Upper lobe of left lung (tissue), 4 donors: ENCODE measurements around the gene ITPK1.

Experiments used
- CTCF ChIP-seq, 6 experiments: fragments of 450-650 bp in 4 of 6; fragments of 200-600 bp in 2 of 6; sonication (generic) in 2 of 6; IDR thresholded peaks; one replicate each; pipeline ENCODE4 v1.5.1; 2016 to 2019; ENCODE audit warnings: antibody characterized with exemption in 6 of 6
- EP300 ChIP-seq, 4 donors: sonication (generic); formaldehyde crosslinking; IDR thresholded peaks; one replicate each; pipeline ENCODE4 v1.5.1; 2017; ENCODE audit warnings: antibody characterized with exemption in 4 of 4, control low read depth in 2 of 4
- POLR2A ChIP-seq, 4 donors: fragments of 450-650 bp; IDR thresholded peaks; one replicate each; pipeline ENCODE4 v1.5.1; 2016 to 2017; ENCODE audit warnings: antibody characterized with exemption in 4 of 4, mild to moderate bottlenecking in 2 of 4
- POLR2AphosphoS5 ChIP-seq, 2 donors: sonication (generic); formaldehyde crosslinking; IDR thresholded peaks; one replicate each; pipeline ENCODE4 v1.5.1; 2017; ENCODE audit warnings: antibody characterized with exemption in 2 of 2

- TF ChIP-seq CTCF (IDR thresholded peaks at IDR 0.05) = no peak
- TF ChIP-seq POLR2AphosphoS5 (IDR thresholded peaks at IDR 0.05) = no peak
- TF ChIP-seq POLR2A (IDR thresholded peaks at IDR 0.05) = no peak
- TF ChIP-seq EP300 (IDR thresholded peaks at IDR 0.05) = no peak
These were observed 5.9 kb downstream of the ITPK1 start for GRCh38 chr14:93109572-93110481.
